ENCODE measurements around the gene ACTR1A.
"Not testable (repeated sequence)": the region's sequence is repeated elsewhere in the genome, so short reads cannot be mapped to it uniquely, and the experiment has no call there.

The ACTR1A gene

GRCh38 chr10:102460836-102461186 is 41.7 kb downstream of the ACTR1A start:
- DNase-seq: peak in 1 of 10 donors; percentile 47
- intact Hi-C loops (cut with DNase I): loop anchor here (5.0 kb wide), 1 partner anchor 39 kb away; the partner anchor contains the start of gene FBXL15

- intact Hi-C loops (cut with DNase I): no loop called here
- no peak for DNase-seq
These were observed 43.9 kb downstream of the ACTR1A start for GRCh38 chr10:102458656-102459055.

GRCh38 chr10:102457591-102458150 is 44.8 kb downstream of the ACTR1A start:
- intact Hi-C loops (cut with DNase I): no loop called here
- peak in 1 of 10 donors; percentile 33 for DNase-seq

- DNase-seq: peak in 1 of 10 donors; percentile 10
- intact Hi-C loops (cut with DNase I): no loop called here
These were observed 46.5 kb downstream of the ACTR1A start for GRCh38 chr10:102455893-102456471.

- intact Hi-C loops (cut with DNase I): not testable (repeated sequence)
- peak in 1 of 10 donors; percentile 24 for DNase-seq
These were observed 47.6 kb downstream of the ACTR1A start for GRCh38 chr10:102454662-102455487.

- DNase-seq: peak in 1 of 10 donors; percentile 32
- intact Hi-C loops (cut with DNase I): no loop called here
These were observed 49.0 kb downstream of the ACTR1A start for GRCh38 chr10:102453502-102453901.

GRCh38 chr10:102452672-102453340 is 49.7 kb downstream of the ACTR1A start:
- intact Hi-C loops (cut with DNase I): no loop called here
- peak in 3 of 10 donors; percentile 16 to 67 (median 36) for DNase-seq

GRCh38 chr10:102451105-102451969 is 51.2 kb downstream of the ACTR1A start, which contains the start of gene C10orf95:
Gene C10orf95, minus strand, starts transcription at chr10:102451543. Its CDS starts 450 bp downstream, at chr10:102451093.
- intact Hi-C loops (cut with DNase I): no loop called here
- peak in 3 of 10 donors; percentile 19 to 78 (median 21) for DNase-seq

- peak; percentile 46 to 98 (median 82) for DNase-seq
- intact Hi-C loops (cut with DNase I): no loop called here
These were observed 52.0 kb downstream of the ACTR1A start for GRCh38 chr10:102450374-102451104.

- DNase-seq: no peak
- intact Hi-C loops (cut with DNase I): no loop called here
These were observed 52.5 kb downstream of the ACTR1A start for GRCh38 chr10:102450124-102450373.

- intact Hi-C loops (cut with DNase I): no loop called here
- peak in 8 of 10 donors; percentile 56 to 95 (median 80) for DNase-seq
These were observed 53.0 kb downstream of the ACTR1A start for GRCh38 chr10:102449321-102450123.

- no peak for DNase-seq
- intact Hi-C loops (cut with DNase I): no loop called here
These were observed 57.7 kb downstream of the ACTR1A start for GRCh38 chr10:102444851-102445250.

GRCh38 chr10:102438374-102438773 is 64.1 kb downstream of the ACTR1A start:
- peak in 1 of 10 donors; percentile 34 for DNase-seq

GRCh38 chr10:102437515-102437914 is 65.0 kb downstream of the ACTR1A start:
- intact Hi-C loops (cut with DNase I): no loop called here
- no peak for DNase-seq

More at GRCh38 chr10:102438374-102438773, 64.1 kb downstream of the ACTR1A start:
- intact Hi-C loops (cut with DNase I): no loop called here

GRCh38 chr10:102436312-102436711 is 66.2 kb downstream of the ACTR1A start:
- intact Hi-C loops (cut with DNase I): no loop called here
- peak in 1 of 10 donors; percentile 11 for DNase-seq

GRCh38 chr10:102435529-102436233 is 66.8 kb downstream of the ACTR1A start:
- peak in 2 of 10 donors; percentile 76 to 81 for DNase-seq
- intact Hi-C loops (cut with DNase I): no loop called here

GRCh38 chr10:102435133-102435497 is 67.4 kb downstream of the ACTR1A start:
- DNase-seq: peak in 1 of 10 donors; percentile 42
- intact Hi-C loops (cut with DNase I): no loop called here

Data from posterior cingulate gyrus (tissue), 11 donors.